Measurements from ENCODE around the gene GJB5. TPM values are rescaled to one million over a fixed set of nuclear protein-coding genes. Genes with fewer than 3 reads are reported as not detected.

Gene GJB5
- total and polyA plus RNA-seq, 2 donors from 2014 or later, result not detected

DNA sequence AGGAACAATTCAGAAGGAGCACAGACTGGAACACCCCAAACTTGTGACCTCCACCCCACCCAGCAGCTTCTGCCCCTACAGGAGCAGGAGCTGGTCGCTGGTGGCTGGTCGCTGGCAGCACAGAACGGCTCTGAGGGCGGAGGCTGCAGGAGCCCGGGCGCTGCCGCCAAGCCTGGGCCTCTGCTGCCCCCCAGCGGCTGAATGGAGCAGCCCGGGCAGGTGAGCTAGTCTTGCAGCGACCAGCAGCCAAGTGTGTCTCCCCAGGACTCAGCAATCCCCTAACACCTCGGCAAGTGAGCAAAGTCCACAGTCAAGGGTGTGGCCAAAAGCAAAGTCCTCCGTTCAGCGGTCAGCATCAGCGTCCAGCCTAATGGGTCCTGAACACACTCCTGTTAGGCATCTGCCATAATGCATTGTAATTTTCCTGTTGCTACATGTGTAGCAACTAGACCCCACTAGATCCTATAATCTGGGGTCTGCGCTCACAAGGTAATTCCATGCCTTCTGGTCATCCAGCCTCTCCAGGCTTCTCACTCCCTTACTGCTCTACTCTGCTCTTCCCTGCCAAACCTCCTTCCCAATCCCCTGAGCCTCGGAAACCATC is 12.1 kb upstream of the GJB5 start:
- Histone ChIP-seq H3K9ac (ENCODE audit: low read length in 3 of 3) (no peak overlapping the region), H3K4me1 (ENCODE audit: control insufficient read depth in 2 of 3, insufficient read depth in 2 of 3, low read depth in 1 of 3, low read length in 3 of 3) (peaks cover 0 to 3% (median 0%) of the 10 kb centered on the region in 3 donors), H3K27me3 (ENCODE audit: control insufficient read depth, insufficient read depth, low read length) (no peaks in the 10 kb centered on the region), H3K9me3 (ENCODE audit: control insufficient read depth in 2 of 3, insufficient read depth in 1 of 3, low read length in 3 of 3) (no peaks in the 10 kb centered on the region), H3K36me3 (ENCODE audit: control insufficient read depth in 2 of 3, insufficient read depth in 3 of 3, low read length in 3 of 3) (no peaks in the 10 kb centered on the region), H3K27ac (ENCODE audit: low read depth in 2 of 2, low read length in 2 of 2) (no peak overlapping the region), H3K4me3 (ENCODE audit: low read length in 3 of 3) (no peak overlapping the region)
- TF ChIP-seq, protein P1, sequence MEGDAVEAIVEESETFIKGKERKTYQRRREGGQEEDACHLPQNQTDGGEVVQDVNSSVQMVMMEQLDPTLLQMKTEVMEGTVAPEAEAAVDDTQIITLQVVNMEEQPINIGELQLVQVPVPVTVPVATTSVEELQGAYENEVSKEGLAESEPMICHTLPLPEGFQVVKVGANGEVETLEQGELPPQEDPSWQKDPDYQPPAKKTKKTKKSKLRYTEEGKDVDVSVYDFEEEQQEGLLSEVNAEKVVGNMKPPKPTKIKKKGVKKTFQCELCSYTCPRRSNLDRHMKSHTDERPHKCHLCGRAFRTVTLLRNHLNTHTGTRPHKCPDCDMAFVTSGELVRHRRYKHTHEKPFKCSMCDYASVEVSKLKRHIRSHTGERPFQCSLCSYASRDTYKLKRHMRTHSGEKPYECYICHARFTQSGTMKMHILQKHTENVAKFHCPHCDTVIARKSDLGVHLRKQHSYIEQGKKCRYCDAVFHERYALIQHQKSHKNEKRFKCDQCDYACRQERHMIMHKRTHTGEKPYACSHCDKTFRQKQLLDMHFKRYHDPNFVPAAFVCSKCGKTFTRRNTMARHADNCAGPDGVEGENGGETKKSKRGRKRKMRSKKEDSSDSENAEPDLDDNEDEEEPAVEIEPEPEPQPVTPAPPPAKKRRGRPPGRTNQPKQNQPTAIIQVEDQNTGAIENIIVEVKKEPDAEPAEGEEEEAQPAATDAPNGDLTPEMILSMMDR (IDR thresholded peaks at IDR 0.05; ENCODE audit: borderline replicate concordance, extremely low read depth, insufficient read depth), result peak; percentile 88
- peak; percentile 81 to 89 (median 85) for DNase-seq
- FAIRE-seq, result no peak
- intact Hi-C loops (cut with DNase I), result no loop called here

DNA sequence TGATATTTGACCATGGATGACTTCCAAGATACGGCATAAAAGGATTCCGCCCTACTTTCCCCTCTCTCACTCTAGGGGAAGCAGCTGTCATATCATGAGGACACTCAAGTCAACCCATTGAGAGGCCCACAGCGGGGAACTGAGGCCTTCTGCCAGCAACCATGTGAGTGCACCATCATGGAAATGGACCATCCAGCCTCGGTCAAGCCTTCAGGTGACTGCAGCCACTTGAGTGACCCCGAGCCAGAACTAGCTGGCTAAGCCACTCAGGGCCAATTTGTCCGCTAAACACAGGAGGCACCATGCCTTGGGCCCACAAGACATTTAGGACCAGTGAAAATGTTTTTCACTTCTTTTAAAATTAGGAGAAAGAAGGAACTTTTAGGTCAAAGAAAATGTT is 11.1 kb upstream of the GJB5 start:
- intact Hi-C loops (cut with DNase I), result no loop called here
- H3K27me3 ChIP-seq (ENCODE audit: control insufficient read depth, insufficient read depth, low read length), result no peaks in the 10 kb centered on the region
- DNase-seq, result no peak
- TF ChIP-seq, protein P1 (IDR thresholded peaks at IDR 0.05; ENCODE audit: borderline replicate concordance, extremely low read depth, insufficient read depth), result no peak
- H3K27ac ChIP-seq (ENCODE audit: low read depth in 2 of 2, low read length in 2 of 2), result no peak overlapping the region
- H3K4me1 ChIP-seq (ENCODE audit: control insufficient read depth in 2 of 3, insufficient read depth in 2 of 3, low read depth in 1 of 3, low read length in 3 of 3), result peaks cover 0 to 3% (median 0%) of the 10 kb centered on the region in 3 donors
- FAIRE-seq, result no peak
- no peak overlapping the region for H3K4me3 ChIP-seq (ENCODE audit: low read length in 3 of 3)
- H3K9me3 ChIP-seq (ENCODE audit: control insufficient read depth in 2 of 3, insufficient read depth in 1 of 3, low read length in 3 of 3), result no peaks in the 10 kb centered on the region
- no peak overlapping the region for H3K9ac ChIP-seq (ENCODE audit: low read length in 3 of 3)
- no peaks in the 10 kb centered on the region for H3K36me3 ChIP-seq (ENCODE audit: control insufficient read depth in 2 of 3, insufficient read depth in 3 of 3, low read length in 3 of 3)

- Histone ChIP-seq H3K4me3 (ENCODE audit: low read length in 3 of 3) (no peak overlapping the region), H3K9me3 (ENCODE audit: control insufficient read depth in 2 of 3, insufficient read depth in 1 of 3, low read length in 3 of 3) (no peaks in the 10 kb centered on the region), H3K4me1 (ENCODE audit: control insufficient read depth in 2 of 3, insufficient read depth in 2 of 3, low read depth in 1 of 3, low read length in 3 of 3) (peaks cover 0 to 3% (median 0%) of the 10 kb centered on the region in 3 donors), H3K9ac (ENCODE audit: low read length in 3 of 3) (no peak overlapping the region), H3K36me3 (ENCODE audit: control insufficient read depth in 2 of 3, insufficient read depth in 3 of 3, low read length in 3 of 3) (no peaks in the 10 kb centered on the region), H3K27ac (ENCODE audit: low read depth in 2 of 2, low read length in 2 of 2) (no peak overlapping the region), H3K27me3 (ENCODE audit: control insufficient read depth, insufficient read depth, low read length) (no peaks in the 10 kb centered on the region)
- DNase-seq (no peak), FAIRE-seq (no peak)
- intact Hi-C loops (cut with DNase I), result no loop called here
- TF ChIP-seq, protein P1 (IDR thresholded peaks at IDR 0.05; ENCODE audit: borderline replicate concordance, extremely low read depth, insufficient read depth), result no peak
Measured at GRCh38 chr1:34744851-34745250, 10.0 kb upstream of the GJB5 start.

GRCh38 chr1:34745666-34746065 is 9.2 kb upstream of the GJB5 start:
- TF ChIP-seq, protein P1 (IDR thresholded peaks at IDR 0.05; ENCODE audit: borderline replicate concordance, extremely low read depth, insufficient read depth), result no peak
- Histone ChIP-seq H3K9me3 (ENCODE audit: control insufficient read depth in 2 of 3, insufficient read depth in 1 of 3, low read length in 3 of 3) (no peaks in the 10 kb centered on the region), H3K27ac (ENCODE audit: low read depth in 2 of 2, low read length in 2 of 2) (no peak overlapping the region), H3K36me3 (ENCODE audit: control insufficient read depth in 2 of 3, insufficient read depth in 3 of 3, low read length in 3 of 3) (no peaks in the 10 kb centered on the region), H3K4me3 (ENCODE audit: low read length in 3 of 3) (no peak overlapping the region), H3K4me1 (ENCODE audit: control insufficient read depth in 2 of 3, insufficient read depth in 2 of 3, low read depth in 1 of 3, low read length in 3 of 3) (peaks cover 0 to 3% (median 0%) of the 10 kb centered on the region in 3 donors), H3K9ac (ENCODE audit: low read length in 3 of 3) (no peak overlapping the region), H3K27me3 (ENCODE audit: control insufficient read depth, insufficient read depth, low read length) (no peaks in the 10 kb centered on the region)
- FAIRE-seq (no peak), DNase-seq (no peak)
- intact Hi-C loops (cut with DNase I), result no loop called here

Data from kidney (tissue), 14 donors.